ENCODE measurements around the gene KIAA1614.

KIAA1614 gene

GRCh38 chr1:180970333-180971079 lies 57.8 kb downstream of the KIAA1614 start:
- TF ChIP-seq BACH2 (CRISPR knock-in tag; IDR thresholded peaks at IDR 0.05; ENCODE audit: borderline replicate concordance) (no peak), CSRNP3 (CRISPR knock-in tag; IDR thresholded peaks at IDR 0.05) (no peak), CSDC2 (CRISPR knock-in tag; IDR thresholded peaks at IDR 0.05) (no peak), PPARA (CRISPR knock-in tag; IDR thresholded peaks at IDR 0.05; ENCODE audit: borderline replicate concordance) (no peak), ARNTL (CRISPR knock-in tag; IDR thresholded peaks at IDR 0.05; ENCODE audit: borderline replicate concordance, low read depth) (no peak), PATZ1 (CRISPR knock-in tag; IDR thresholded peaks at IDR 0.05; ENCODE audit: borderline replicate concordance) (no peak), POU6F1 (CRISPR knock-in tag; IDR thresholded peaks at IDR 0.05; ENCODE audit: borderline replicate concordance, low read depth) (no peak), TSHZ2 (CRISPR knock-in tag; IDR thresholded peaks at IDR 0.05) (no peak), ZFP3 (CRISPR knock-in tag; IDR thresholded peaks at IDR 0.05) (no peak), ISL1 (CRISPR knock-in tag; IDR thresholded peaks at IDR 0.05) (no peak), ZFP30 (CRISPR knock-in tag; IDR thresholded peaks at IDR 0.05) (no peak), ZNF8 (CRISPR knock-in tag; IDR thresholded peaks at IDR 0.05) (no peak), GLIS3 (CRISPR knock-in tag; IDR thresholded peaks at IDR 0.05) (no peak), RARB (CRISPR knock-in tag; IDR thresholded peaks at IDR 0.05) (no peak), ZNF70 (CRISPR knock-in tag; IDR thresholded peaks at IDR 0.05) (no peak), ZC3H10 (CRISPR knock-in tag; IDR thresholded peaks at IDR 0.05) (no peak), TOX (CRISPR knock-in tag; IDR thresholded peaks at IDR 0.05; ENCODE audit: borderline replicate concordance) (no peak), CREB5 (CRISPR knock-in tag; IDR thresholded peaks at IDR 0.05; ENCODE audit: low read depth) (no peak), ZNF565 (CRISPR knock-in tag; conservative IDR thresholded peaks at IDR 0.05; ENCODE audit: low read depth) (no peak)
- no peak for ATAC-seq

GRCh38 chr1:180971273-180971997 lies 58.7 kb downstream of the KIAA1614 start:
- no peak for ATAC-seq

More at GRCh38 chr1:180971273-180971997, 58.7 kb downstream of the KIAA1614 start:
- TF ChIP-seq CSRNP3 (CRISPR knock-in tag; IDR thresholded peaks at IDR 0.05) (no peak), ZFP30 (CRISPR knock-in tag; IDR thresholded peaks at IDR 0.05) (no peak), CSDC2 (CRISPR knock-in tag; IDR thresholded peaks at IDR 0.05) (no peak), PATZ1 (CRISPR knock-in tag; IDR thresholded peaks at IDR 0.05; ENCODE audit: borderline replicate concordance) (no peak), BACH2 (CRISPR knock-in tag; IDR thresholded peaks at IDR 0.05; ENCODE audit: borderline replicate concordance) (no peak), ISL1 (CRISPR knock-in tag; IDR thresholded peaks at IDR 0.05) (no peak), ZNF8 (CRISPR knock-in tag; IDR thresholded peaks at IDR 0.05) (no peak), POU6F1 (CRISPR knock-in tag; IDR thresholded peaks at IDR 0.05; ENCODE audit: borderline replicate concordance, low read depth) (no peak)

All from SK-N-SH treated with all-trans-retinoic acid at 6 μM for 48 hours (cell line).